ENCODE measurements around the gene RTN4IP1.

The RTN4IP1 gene, protein sequence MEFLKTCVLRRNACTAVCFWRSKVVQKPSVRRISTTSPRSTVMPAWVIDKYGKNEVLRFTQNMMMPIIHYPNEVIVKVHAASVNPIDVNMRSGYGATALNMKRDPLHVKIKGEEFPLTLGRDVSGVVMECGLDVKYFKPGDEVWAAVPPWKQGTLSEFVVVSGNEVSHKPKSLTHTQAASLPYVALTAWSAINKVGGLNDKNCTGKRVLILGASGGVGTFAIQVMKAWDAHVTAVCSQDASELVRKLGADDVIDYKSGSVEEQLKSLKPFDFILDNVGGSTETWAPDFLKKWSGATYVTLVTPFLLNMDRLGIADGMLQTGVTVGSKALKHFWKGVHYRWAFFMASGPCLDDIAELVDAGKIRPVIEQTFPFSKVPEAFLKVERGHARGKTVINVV

DNA sequence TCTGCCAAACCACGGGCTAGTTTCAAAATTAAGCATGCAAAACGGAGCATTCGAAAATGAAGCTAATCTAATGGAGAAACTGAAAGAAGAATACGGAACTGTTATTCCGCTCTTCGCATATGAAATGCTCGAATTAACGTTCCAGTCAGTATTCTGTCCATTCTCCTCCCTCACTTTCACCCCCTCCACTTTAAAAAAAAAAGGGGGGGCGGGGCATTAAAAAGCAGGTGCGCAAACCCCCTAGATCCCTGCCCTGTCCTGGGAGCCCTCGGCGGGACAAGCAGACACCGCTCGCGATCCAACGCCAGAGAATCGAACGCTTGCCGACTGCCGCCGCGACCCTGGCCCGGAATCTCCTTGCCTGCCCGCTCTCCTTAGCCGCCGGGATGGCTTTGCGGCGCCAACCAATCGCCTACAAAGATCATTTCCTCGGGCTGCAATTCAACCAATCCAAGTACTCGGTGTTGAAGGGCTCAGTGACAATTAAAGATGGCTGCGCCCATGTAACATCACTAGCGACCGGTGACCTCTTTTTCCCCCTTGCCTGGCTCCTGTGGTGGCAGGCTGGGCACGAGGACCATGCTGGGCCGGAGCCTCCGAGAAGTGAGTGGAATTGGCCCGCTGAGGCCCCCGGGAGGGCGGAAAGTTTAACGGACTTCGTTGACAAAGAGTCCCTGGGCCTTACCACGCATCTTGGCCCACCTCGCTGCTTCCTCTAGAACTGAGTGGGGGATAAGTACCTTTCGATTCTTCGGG is at the start of gene RTN4IP1, which contains the start of gene QRSL1:
TSS of gene RTN4IP1 (minus strand) at position 396 of the 756 bp plus-strand sequence. CDS start 477 bp downstream, outside the sequence.
TSS of gene QRSL1 (plus strand) at position 476 of the 756 bp plus-strand sequence. CDS start at position 580, 104 bp downstream.
- no peaks in the 10 kb centered on the region for H3K27me3 Mint-ChIP-seq
- H3K4me3 Mint-ChIP-seq = peak within 1 kb of the TSS; percentile 92
- no peaks in the 10 kb centered on the region for H3K9me3 Mint-ChIP-seq
- peaks cover 16% of the 10 kb centered on the region for H3K36me3 Mint-ChIP-seq (ENCODE audit: low read depth)
- H3K4me1 Mint-ChIP-seq (ENCODE audit: low read depth) = peaks cover 55% of the 10 kb centered on the region
- H3K27ac Mint-ChIP-seq = peak within 1 kb of the TSS; percentile 93

GRCh38 chr6:106677282-106677681 is 48.0 kb upstream of the RTN4IP1 start:
- H3K27ac Mint-ChIP-seq = peak overlapping the region; percentile 42
- H3K27me3 Mint-ChIP-seq = no peaks in the 10 kb centered on the region
- no peaks in the 10 kb centered on the region for H3K36me3 Mint-ChIP-seq (ENCODE audit: low read depth)
- no peaks in the 10 kb centered on the region for H3K9me3 Mint-ChIP-seq
- no peak overlapping the region for H3K4me3 Mint-ChIP-seq
- H3K4me1 Mint-ChIP-seq (ENCODE audit: low read depth) = no peaks in the 10 kb centered on the region

- Mint-ChIP-seq H3K9me3 (no peaks in the 10 kb centered on the region), H3K4me3 (no peak overlapping the region), H3K27ac (no peak overlapping the region), H3K4me1 (ENCODE audit: low read depth) (no peaks in the 10 kb centered on the region), H3K27me3 (no peaks in the 10 kb centered on the region), H3K36me3 (ENCODE audit: low read depth) (no peaks in the 10 kb centered on the region)
Observed at GRCh38 chr6:106674541-106675229, 45.4 kb upstream of the RTN4IP1 start.

- H3K27ac Mint-ChIP-seq = no peak overlapping the region
- H3K27me3 Mint-ChIP-seq = no peaks in the 10 kb centered on the region
- H3K4me3 Mint-ChIP-seq = no peak overlapping the region
- peaks cover 9% of the 10 kb centered on the region for H3K4me1 Mint-ChIP-seq (ENCODE audit: low read depth)
- peaks cover 10% of the 10 kb centered on the region for H3K36me3 Mint-ChIP-seq (ENCODE audit: low read depth)
- no peaks in the 10 kb centered on the region for H3K9me3 Mint-ChIP-seq
Observed at GRCh38 chr6:106671651-106672050, 42.4 kb upstream of the RTN4IP1 start.

- Mint-ChIP-seq H3K36me3 (ENCODE audit: low read depth) (peaks cover 23% of the 10 kb centered on the region), H3K27ac (no peak overlapping the region), H3K4me1 (ENCODE audit: low read depth) (peaks cover 12% of the 10 kb centered on the region), H3K27me3 (no peaks in the 10 kb centered on the region), H3K9me3 (no peaks in the 10 kb centered on the region), H3K4me3 (no peak overlapping the region)
Observed at GRCh38 chr6:106670236-106670635, 40.9 kb upstream of the RTN4IP1 start.

DNA sequence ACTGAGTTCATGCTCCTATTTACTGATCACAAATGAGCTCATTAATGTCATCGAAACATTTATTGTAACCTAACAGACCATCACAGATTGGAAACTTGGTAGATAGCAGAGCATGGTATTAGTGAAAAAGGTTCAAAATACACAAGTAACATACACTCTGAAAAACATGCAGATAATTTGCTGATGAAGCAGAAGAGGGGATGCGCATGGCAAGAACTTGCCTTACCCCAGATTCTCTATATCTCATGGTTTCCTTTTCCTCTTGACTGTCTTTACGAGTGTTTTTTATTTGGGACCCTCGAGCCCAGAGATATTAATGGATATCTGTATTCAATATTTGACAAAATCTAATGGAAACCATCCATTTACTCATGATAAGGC is 37.7 kb upstream of the RTN4IP1 start:
- H3K9me3 Mint-ChIP-seq = no peaks in the 10 kb centered on the region
- peak overlapping the region; percentile 19 for H3K4me3 Mint-ChIP-seq
- H3K36me3 Mint-ChIP-seq (ENCODE audit: low read depth) = peaks cover 53% of the 10 kb centered on the region
- no peaks in the 10 kb centered on the region for H3K27me3 Mint-ChIP-seq
- peaks cover 15% of the 10 kb centered on the region for H3K4me1 Mint-ChIP-seq (ENCODE audit: low read depth)
- H3K27ac Mint-ChIP-seq = no peak overlapping the region

DNA sequence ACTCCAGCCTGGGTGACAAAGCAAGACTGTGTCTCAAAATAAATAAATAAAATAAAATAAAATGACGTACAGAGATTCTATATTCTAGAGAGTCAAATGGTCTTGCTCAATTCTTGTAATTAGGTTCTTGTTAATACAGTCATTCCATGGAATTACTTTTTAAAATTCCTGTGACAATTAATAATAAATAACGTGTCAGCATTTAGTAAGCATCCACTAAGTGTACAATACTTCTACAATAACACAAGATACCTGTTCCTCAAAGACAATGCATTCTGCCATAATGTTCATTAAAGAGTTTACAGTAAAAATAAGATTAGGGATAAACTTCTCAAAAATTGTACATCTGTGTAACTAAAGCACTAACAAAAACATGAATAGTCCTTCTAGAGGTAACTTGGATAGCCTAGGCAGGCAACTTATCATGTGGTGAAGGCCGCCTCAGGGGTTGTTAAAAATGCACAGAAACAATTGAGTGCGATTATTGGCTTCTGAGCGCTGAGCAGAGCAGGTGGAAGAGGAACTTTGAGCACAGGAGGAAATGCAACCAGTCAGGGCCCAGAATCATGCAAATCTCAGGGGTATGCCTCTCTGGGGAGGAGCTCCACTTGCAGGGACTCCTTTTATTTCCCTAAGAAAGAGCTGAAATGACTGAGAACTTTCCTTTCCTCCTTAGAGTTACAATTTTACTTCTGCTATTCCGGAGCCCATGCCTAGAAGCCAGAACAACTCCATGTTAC is 37.2 kb upstream of the RTN4IP1 start:
- no peak overlapping the region for H3K27ac Mint-ChIP-seq
- H3K4me1 Mint-ChIP-seq (ENCODE audit: low read depth) = peaks cover 15% of the 10 kb centered on the region
- no peaks in the 10 kb centered on the region for H3K9me3 Mint-ChIP-seq
- no peaks in the 10 kb centered on the region for H3K27me3 Mint-ChIP-seq
- peaks cover 55% of the 10 kb centered on the region for H3K36me3 Mint-ChIP-seq (ENCODE audit: low read depth)
- H3K4me3 Mint-ChIP-seq = peak overlapping the region; percentile 19

GRCh38 chr6:106662458-106662857 is 33.2 kb upstream of the RTN4IP1 start:
- peaks cover 5% of the 10 kb centered on the region for H3K9me3 Mint-ChIP-seq
- H3K36me3 Mint-ChIP-seq (ENCODE audit: low read depth) = peaks cover 86% of the 10 kb centered on the region
- no peak overlapping the region for H3K4me3 Mint-ChIP-seq
- peaks cover 9% of the 10 kb centered on the region for H3K4me1 Mint-ChIP-seq (ENCODE audit: low read depth)
- no peak overlapping the region for H3K27ac Mint-ChIP-seq
- H3K27me3 Mint-ChIP-seq = no peaks in the 10 kb centered on the region

- H3K4me3 Mint-ChIP-seq = no peak overlapping the region
- H3K27ac Mint-ChIP-seq = no peak overlapping the region
- H3K36me3 Mint-ChIP-seq (ENCODE audit: low read depth) = peaks cover 92% of the 10 kb centered on the region
- H3K4me1 Mint-ChIP-seq (ENCODE audit: low read depth) = peaks cover 3% of the 10 kb centered on the region
- no peaks in the 10 kb centered on the region for H3K27me3 Mint-ChIP-seq
- H3K9me3 Mint-ChIP-seq = peaks cover 11% of the 10 kb centered on the region
Observed at GRCh38 chr6:106659859-106660258, 30.6 kb upstream of the RTN4IP1 start.

DNA sequence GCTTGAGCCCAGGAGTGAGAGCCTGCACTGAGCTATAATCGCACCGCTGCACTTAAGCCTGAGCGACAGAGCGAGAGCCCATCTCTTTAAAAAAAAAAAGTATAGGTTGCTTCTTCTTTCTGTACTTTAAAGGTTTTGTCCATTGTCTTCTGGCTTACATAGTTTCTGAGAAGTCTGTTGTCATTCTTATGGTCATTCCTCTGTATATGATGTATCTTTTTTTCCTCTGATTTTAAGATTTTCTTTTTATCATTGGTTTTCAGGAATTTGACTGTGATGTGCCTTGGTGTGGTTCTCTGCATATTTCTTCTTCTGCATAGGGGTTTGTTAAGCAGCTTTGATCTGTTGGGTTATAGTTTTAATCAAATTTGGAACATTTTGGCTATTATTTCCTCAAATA is 29.2 kb upstream of the RTN4IP1 start:
- Mint-ChIP-seq H3K4me1 (ENCODE audit: low read depth) (no peaks in the 10 kb centered on the region), H3K4me3 (no peak overlapping the region), H3K27ac (no peak overlapping the region), H3K9me3 (peaks cover 11% of the 10 kb centered on the region), H3K27me3 (no peaks in the 10 kb centered on the region), H3K36me3 (ENCODE audit: low read depth) (peaks cover 88% of the 10 kb centered on the region)

DNA sequence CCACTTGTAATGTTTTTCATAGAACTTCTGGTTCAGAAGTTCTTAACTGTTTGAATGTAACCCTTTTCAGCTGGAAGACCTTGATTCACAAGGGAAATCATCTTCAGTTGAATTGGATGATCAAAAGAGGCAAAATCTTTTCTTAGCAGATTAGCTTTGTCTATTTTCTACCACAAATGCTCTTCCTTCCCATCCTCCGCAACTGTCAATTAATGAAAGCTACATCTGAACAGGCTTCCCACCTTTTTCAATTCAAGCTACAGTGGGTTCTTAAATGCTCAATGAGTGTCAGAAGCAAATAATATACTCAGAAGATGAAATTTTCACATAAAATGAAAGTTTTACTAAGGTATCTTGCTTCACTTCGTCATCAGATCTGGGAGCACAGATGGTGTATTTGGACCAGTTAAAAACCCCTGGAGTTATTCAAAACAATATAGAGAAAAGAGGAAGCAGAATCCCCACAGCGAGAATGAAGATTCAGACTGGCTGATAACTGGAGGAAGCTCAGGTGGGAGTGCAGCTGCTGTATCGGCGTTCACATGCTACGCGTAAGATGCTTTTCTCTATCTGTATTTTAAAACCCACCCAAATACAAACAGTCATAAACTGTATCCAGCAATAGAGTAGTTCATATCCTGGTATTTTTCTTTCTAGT is 19.5 kb upstream of the RTN4IP1 start:
- Mint-ChIP-seq H3K4me3 (peak overlapping the region; percentile 4), H3K27me3 (no peaks in the 10 kb centered on the region), H3K27ac (no peak overlapping the region), H3K36me3 (ENCODE audit: low read depth) (peaks cover 60% of the 10 kb centered on the region), H3K9me3 (no peaks in the 10 kb centered on the region), H3K4me1 (ENCODE audit: low read depth) (no peaks in the 10 kb centered on the region)

DNA sequence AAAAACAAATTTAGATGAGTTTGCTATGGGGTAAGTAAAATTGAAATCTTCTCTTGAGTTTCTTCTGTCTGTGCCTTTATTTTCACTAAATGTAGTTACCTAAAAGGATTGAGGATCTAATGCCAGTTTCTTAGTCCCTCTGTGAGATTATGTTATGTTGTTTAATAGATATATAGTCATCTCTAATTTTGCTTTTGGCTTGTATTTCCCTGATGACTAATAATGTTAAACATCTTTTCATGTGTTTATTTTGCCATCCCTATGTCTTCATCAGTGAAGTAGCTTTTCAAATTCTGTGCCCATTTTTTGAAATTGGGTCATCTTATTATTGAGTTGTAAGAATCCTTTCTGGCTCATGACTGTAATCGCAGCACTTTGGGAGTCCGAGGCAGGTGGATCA is 13.8 kb upstream of the RTN4IP1 start:
- Mint-ChIP-seq H3K27ac (no peak overlapping the region), H3K4me3 (no peak overlapping the region), H3K27me3 (no peaks in the 10 kb centered on the region), H3K9me3 (no peaks in the 10 kb centered on the region), H3K4me1 (ENCODE audit: low read depth) (peaks cover 13% of the 10 kb centered on the region), H3K36me3 (ENCODE audit: low read depth) (peaks cover 57% of the 10 kb centered on the region)

DNA sequence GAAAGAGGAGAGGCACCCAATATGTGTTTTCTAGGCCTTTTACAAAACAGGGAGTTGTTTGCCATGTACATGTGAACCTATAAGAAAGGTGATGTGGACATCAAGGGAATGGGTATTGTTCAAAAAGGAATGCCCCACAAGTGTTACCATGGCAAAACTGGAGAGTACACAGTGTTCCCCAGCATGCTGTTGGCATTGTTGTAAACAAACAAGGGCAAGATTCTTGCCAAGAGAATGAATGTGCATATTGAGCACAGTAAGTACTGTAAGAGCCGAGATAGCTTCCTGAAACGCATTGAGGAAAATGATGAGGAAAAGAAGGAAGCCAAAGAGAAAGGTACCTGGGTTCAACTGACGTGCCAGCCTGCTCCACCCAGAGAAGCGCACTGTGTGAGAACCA is 13.2 kb upstream of the RTN4IP1 start:
- no peak overlapping the region for H3K4me3 Mint-ChIP-seq
- peaks cover 19% of the 10 kb centered on the region for H3K4me1 Mint-ChIP-seq (ENCODE audit: low read depth)
- H3K27ac Mint-ChIP-seq = no peak overlapping the region
- peaks cover 57% of the 10 kb centered on the region for H3K36me3 Mint-ChIP-seq (ENCODE audit: low read depth)
- no peaks in the 10 kb centered on the region for H3K9me3 Mint-ChIP-seq
- H3K27me3 Mint-ChIP-seq = no peaks in the 10 kb centered on the region

- H3K27ac Mint-ChIP-seq = no peak overlapping the region
- H3K4me3 Mint-ChIP-seq = no peak overlapping the region
- H3K36me3 Mint-ChIP-seq (ENCODE audit: low read depth) = peaks cover 50% of the 10 kb centered on the region
Observed at GRCh38 chr6:106639812-106640211, 10.5 kb upstream of the RTN4IP1 start.

More at GRCh38 chr6:106639812-106640211, 10.5 kb upstream of the RTN4IP1 start:
- Mint-ChIP-seq H3K4me1 (ENCODE audit: low read depth) (peaks cover 37% of the 10 kb centered on the region), H3K9me3 (no peaks in the 10 kb centered on the region), H3K27me3 (no peaks in the 10 kb centered on the region)

All from stimulated activated naive CD8-positive, alpha-beta T cell treated with anti-CD3 and anti-CD28 coated beads, Interleukin-15, Interleukin-2, amounts not matched to agents 100 ng/mL and 50 ng/mL, for 24 hours (primary cell).